ENCODE measurements around the gene DUSP22. TPM values are rescaled to one million over a fixed set of nuclear protein-coding genes. Genes with fewer than 3 reads are reported as not detected.

Gene DUSP22
- polyA plus RNA-seq, 1 of the 3 experiments (the other 2 are of a cell fraction), result 6.8 TPM

DNA sequence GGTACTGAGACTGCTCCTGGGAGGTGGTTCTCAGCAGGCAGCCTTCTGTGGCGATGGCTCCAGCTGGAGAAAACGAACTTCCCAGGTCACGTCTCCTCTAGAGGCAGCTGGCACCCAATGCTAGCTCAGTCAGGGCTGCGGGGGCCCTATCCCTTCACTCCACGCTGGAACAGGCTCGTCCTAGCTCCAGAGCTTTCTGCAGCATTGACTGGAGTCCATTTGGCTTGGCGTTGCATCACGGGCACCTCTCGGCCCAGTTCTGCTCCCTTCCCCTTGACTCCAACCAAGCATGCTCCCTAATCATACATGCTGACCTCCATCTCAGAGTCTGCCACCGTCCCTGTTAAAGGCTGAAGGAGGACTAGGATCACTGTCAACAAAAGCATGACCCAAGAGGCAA lies 93.3 kb downstream of the DUSP22 start:
- no peaks in the 10 kb centered on the region for H3K9me2 ChIP-seq
- no peaks in the 10 kb centered on the region for H3K9me3 ChIP-seq
- H3K79me2 ChIP-seq (ENCODE audit: insufficient read depth), result no peaks in the 10 kb centered on the region
- no peaks in the 10 kb centered on the region for H3K4me1 ChIP-seq (ENCODE audit: control insufficient read depth in 1 of 2, insufficient read depth in 2 of 2, low read depth in 1 of 2, low read length in 1 of 2)
- POLR2A ChIA-PET, result no interaction called here
- 11% methylated on average over 3 of the region's 10 CpGs for WGBS (ENCODE audit: low lambda C conversion rate)
- no peak for DNase-seq
- no peaks in the 10 kb centered on the region for H3K36me3 ChIP-seq (replicated peaks in 1 of 2; ENCODE audit: control insufficient read depth in 1 of 2, insufficient read depth in 2 of 2, low read length in 1 of 2)
- no peak overlapping the region for H3K4me2 ChIP-seq
- no peak overlapping the region for H3K4me3 ChIP-seq (ENCODE audit: low read depth in 2 of 2, low read length in 1 of 2)
- H3K27ac ChIP-seq (ENCODE audit: low read depth in 2 of 2, low read length in 1 of 2), result no peak overlapping the region
- H3K27me3 ChIP-seq (ENCODE audit: insufficient read depth), result peaks cover 94% of the 10 kb centered on the region
- H2AFZ ChIP-seq (ENCODE audit: low read depth), result no peak overlapping the region
- H4K20me1 ChIP-seq (ENCODE audit: insufficient read depth), result no peaks in the 10 kb centered on the region
- H3K9ac ChIP-seq, result no peak overlapping the region
- CTCF ChIA-PET, result no interaction called here
- H3F3A ChIP-seq (replicated peaks; ENCODE audit: insufficient read depth), result no peaks in the 10 kb centered on the region
- TF ChIP-seq, protein P1, sequence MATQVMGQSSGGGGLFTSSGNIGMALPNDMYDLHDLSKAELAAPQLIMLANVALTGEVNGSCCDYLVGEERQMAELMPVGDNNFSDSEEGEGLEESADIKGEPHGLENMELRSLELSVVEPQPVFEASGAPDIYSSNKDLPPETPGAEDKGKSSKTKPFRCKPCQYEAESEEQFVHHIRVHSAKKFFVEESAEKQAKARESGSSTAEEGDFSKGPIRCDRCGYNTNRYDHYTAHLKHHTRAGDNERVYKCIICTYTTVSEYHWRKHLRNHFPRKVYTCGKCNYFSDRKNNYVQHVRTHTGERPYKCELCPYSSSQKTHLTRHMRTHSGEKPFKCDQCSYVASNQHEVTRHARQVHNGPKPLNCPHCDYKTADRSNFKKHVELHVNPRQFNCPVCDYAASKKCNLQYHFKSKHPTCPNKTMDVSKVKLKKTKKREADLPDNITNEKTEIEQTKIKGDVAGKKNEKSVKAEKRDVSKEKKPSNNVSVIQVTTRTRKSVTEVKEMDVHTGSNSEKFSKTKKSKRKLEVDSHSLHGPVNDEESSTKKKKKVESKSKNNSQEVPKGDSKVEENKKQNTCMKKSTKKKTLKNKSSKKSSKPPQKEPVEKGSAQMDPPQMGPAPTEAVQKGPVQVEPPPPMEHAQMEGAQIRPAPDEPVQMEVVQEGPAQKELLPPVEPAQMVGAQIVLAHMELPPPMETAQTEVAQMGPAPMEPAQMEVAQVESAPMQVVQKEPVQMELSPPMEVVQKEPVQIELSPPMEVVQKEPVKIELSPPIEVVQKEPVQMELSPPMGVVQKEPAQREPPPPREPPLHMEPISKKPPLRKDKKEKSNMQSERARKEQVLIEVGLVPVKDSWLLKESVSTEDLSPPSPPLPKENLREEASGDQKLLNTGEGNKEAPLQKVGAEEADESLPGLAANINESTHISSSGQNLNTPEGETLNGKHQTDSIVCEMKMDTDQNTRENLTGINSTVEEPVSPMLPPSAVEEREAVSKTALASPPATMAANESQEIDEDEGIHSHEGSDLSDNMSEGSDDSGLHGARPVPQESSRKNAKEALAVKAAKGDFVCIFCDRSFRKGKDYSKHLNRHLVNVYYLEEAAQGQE (IDR thresholded peaks at IDR 0.05; ENCODE audit: low read depth, low read length), result no peak
- TF ChIP-seq FOSL2 (IDR thresholded peaks at IDR 0.05; ENCODE audit: borderline replicate concordance, low read depth), result no peak
- no peak for TF ChIP-seq EZH2phosphoT487 (IDR thresholded peaks at IDR 0.05; ENCODE audit: borderline replicate concordance, low read depth)
- TF ChIP-seq, protein P2, sequence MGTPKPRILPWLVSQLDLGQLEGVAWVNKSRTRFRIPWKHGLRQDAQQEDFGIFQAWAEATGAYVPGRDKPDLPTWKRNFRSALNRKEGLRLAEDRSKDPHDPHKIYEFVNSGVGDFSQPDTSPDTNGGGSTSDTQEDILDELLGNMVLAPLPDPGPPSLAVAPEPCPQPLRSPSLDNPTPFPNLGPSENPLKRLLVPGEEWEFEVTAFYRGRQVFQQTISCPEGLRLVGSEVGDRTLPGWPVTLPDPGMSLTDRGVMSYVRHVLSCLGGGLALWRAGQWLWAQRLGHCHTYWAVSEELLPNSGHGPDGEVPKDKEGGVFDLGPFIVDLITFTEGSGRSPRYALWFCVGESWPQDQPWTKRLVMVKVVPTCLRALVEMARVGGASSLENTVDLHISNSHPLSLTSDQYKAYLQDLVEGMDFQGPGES (IDR thresholded peaks at IDR 0.05; ENCODE audit: low read depth, low read length), result no peak
- TF ChIP-seq, protein P3, sequence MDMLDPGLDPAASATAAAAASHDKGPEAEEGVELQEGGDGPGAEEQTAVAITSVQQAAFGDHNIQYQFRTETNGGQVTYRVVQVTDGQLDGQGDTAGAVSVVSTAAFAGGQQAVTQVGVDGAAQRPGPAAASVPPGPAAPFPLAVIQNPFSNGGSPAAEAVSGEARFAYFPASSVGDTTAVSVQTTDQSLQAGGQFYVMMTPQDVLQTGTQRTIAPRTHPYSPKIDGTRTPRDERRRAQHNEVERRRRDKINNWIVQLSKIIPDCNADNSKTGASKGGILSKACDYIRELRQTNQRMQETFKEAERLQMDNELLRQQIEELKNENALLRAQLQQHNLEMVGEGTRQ (IDR thresholded peaks at IDR 0.05; ENCODE audit: borderline replicate concordance, low read depth, low read length), result no peak
- TF ChIP-seq SIN3A (IDR thresholded peaks at IDR 0.05; ENCODE audit: borderline replicate concordance, low read depth, low read length), result no peak
- no peak for TF ChIP-seq CHD2 (IDR thresholded peaks at IDR 0.05; ENCODE audit: low read length, partially characterized antibody)
- no peak for TF ChIP-seq RAD21 (IDR thresholded peaks at IDR 0.05; ENCODE audit: low read length)
- no peak for TF ChIP-seq SMC3 (IDR thresholded peaks at IDR 0.05; ENCODE audit: low read depth, low read length)
- TF ChIP-seq FOXJ3 (CRISPR knock-in tag; IDR thresholded peaks at IDR 0.05), result no peak
- no peak for TF ChIP-seq GATA2 (CRISPR knock-in tag; IDR thresholded peaks at IDR 0.05)
- TF ChIP-seq TCF12 (IDR thresholded peaks at IDR 0.05), result no peak
- TF ChIP-seq, protein P4, sequence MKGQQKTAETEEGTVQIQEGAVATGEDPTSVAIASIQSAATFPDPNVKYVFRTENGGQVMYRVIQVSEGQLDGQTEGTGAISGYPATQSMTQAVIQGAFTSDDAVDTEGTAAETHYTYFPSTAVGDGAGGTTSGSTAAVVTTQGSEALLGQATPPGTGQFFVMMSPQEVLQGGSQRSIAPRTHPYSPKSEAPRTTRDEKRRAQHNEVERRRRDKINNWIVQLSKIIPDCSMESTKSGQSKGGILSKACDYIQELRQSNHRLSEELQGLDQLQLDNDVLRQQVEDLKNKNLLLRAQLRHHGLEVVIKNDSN (IDR thresholded peaks at IDR 0.05; ENCODE audit: borderline replicate concordance, low read depth), result no peak
- TF ChIP-seq RXRA (IDR thresholded peaks at IDR 0.05; ENCODE audit: borderline replicate concordance, low read depth), result no peak
- no peak for TF ChIP-seq MXI1 (IDR thresholded peaks at IDR 0.05; ENCODE audit: low read depth, low read length)
- no peak for TF ChIP-seq EP300 (IDR thresholded peaks at IDR 0.05; ENCODE audit: borderline replicate concordance in 1 of 2, low read depth in 1 of 2, low read length in 1 of 2)
